Choroid plexus epithelial cell (primary cell): ENCODE results near the gene IFIT3.
"Not testable (repeated sequence)": the region's sequence is repeated elsewhere in the genome, so short reads cannot be mapped to it uniquely, and the experiment has no call there.

Source experiments
- DNase-seq: peaks from one replicate; pipeline ENCODE4 v3.0.0-alpha.2; 2010; ENCODE audit warnings: low read depth
- H3K4me3 ChIP-seq: 2 replicates; pipeline ENCODE4 v1.5.1; 2011; ENCODE audit warnings: low read depth, mild to moderate bottlenecking, control low read depth, low read length, moderate library complexity
- CTCF ChIP-seq: conservative IDR thresholded peaks from 2 replicates; pipeline ENCODE4 v1.5.1; 2011; ENCODE audit warnings: low read depth, mild to moderate bottlenecking, control low read depth, inconsistent platforms, low read length, moderate library complexity

Gene IFIT3

GRCh38 chr10:89309156-89310055 is 18.4 kb upstream of the IFIT3 start:
- no peak overlapping the region for H3K4me3 ChIP-seq
- no peak for DNase-seq
- TF ChIP-seq CTCF: no peak

DNA sequence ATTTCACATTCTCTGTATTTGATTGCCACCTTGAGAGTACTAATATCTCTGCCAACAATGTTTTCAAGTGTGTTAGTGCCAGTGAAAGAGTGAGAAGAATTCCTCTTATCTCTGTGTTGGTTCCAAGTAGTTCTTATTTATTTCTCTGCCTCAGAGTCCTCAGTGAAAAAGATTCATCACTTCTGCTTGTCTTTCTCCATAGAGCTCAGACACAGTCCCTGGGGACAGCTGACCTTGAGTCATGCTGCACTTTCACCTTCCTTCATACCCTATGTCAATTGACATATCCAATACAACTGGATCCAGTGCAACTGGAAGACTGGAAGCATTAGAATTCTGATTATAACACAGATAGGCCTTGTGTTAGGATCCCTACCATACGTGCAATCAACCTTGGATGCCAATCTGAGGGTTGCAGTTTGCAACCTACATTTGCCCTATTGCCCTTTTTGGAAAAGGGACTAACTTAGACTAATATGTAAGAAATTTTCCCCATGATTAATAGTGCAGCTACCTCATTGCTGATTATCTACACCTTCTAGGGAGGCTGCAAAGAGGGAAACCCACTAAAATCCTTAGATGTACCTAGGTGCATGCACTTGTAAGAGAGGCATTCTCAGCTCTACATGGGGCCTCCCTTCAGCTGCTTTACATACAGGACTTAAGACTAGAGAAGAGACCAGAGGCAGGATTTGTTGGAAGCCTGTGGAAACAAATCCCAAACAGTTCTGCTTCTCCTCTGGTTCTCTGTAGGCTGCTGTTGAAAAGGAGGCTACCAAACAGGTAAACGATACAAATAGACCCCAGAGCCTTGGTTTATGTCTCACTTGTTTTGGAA is 17.5 kb upstream of the IFIT3 start:
- DNase-seq: no peak
- no peak for TF ChIP-seq CTCF
- no peak overlapping the region for H3K4me3 ChIP-seq

DNA sequence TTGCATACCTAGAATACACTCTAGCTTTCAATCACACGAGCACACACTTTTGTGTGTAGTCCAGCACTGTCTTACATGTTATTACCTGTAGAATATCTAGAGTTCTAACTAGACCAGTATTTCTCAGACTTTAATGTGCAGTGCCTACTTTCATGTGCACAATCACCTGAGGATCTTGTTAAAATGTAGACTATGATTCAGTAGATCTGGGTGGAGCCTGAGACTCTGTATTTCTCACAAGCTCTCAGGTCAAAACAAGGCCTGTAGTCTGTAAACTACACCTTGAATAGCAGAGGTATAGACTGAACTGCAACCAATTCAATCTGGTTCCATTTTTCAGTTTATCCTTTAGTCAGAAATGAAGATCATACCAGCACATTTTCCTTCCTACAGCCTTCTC is 14.8 kb upstream of the IFIT3 start:
- no peak for DNase-seq
- TF ChIP-seq CTCF: no peak
- H3K4me3 ChIP-seq: no peak overlapping the region

GRCh38 chr10:89314676-89315075 is 13.1 kb upstream of the IFIT3 start:
- TF ChIP-seq CTCF: no peak
- no peak for DNase-seq
- H3K4me3 ChIP-seq: no peak overlapping the region

GRCh38 chr10:89318047-89318446 is 9.8 kb upstream of the IFIT3 start:
- DNase-seq, H3K4me3 ChIP-seq: not testable (repeated sequence)

DNA sequence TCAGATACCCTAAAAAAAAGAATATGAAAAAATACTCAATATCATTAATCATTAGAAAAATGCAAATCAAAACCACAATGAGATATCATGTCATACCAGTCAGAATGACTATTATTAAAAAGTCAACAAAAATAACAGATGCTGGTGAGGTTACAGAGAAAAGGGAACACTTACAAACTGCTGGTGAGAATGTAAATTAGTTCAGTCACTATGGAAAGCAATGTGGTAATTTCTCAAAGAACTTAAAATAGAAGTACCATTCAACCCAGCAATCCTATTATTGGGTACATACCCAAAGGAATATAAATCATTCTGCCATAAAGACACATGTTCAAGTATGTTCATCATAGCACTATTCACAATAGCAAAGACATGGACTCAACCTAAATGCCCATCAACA is 2.7 kb upstream of the IFIT3 start:
- DNase-seq: not testable (repeated sequence)

DNA sequence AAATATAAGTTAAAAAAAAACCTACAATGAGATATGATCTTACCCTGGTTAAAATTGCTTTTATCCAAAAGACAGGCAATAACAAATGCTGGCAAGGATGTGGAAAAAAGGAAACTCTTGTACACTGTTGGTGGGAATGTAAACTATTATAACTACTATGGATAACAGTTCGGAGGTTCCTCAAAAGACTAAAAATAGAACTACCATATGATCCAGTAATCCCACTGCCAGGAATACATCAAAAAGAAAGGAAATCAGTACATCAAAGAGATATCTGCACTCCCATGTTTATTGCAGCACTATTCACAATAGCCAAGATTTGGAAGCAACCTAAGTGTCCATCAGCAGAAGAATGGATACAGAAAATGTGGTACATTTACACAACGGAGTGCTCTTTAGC is 1.9 kb upstream of the IFIT3 start:
- not testable (repeated sequence) for H3K4me3 ChIP-seq, DNase-seq

More for the DNA sequence above, 2.7 kb upstream of the IFIT3 start:
- not testable (repeated sequence) for H3K4me3 ChIP-seq

- TF ChIP-seq CTCF: no peak
- no peak for DNase-seq
- H3K4me3 ChIP-seq: no peak overlapping the region
These were observed 1.4 kb downstream of the IFIT3 start for GRCh38 chr10:89329151-89329550.

DNA sequence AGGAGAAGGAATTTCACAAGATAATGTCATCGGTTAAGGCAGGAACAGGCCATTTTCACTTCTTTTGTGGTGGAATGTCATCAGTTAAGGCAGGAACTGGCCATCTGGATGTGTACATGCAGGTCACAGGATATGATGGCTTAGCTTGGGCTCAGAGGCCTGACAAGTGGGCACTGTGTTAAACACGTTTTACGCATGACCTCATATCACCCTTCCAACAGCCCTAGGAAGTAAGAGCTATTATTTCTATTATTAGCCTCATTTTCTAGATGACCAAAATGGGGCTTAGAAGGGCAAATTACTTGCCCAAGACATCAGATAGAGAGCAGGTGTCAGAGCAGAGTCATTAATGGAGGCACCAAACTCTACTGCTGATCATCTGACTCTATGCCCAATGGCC is 2.2 kb downstream of the IFIT3 start:
- DNase-seq, H3K4me3 ChIP-seq: not testable (repeated sequence)
